Measurements from ENCODE around the gene SH3PXD2B. TPM values are rescaled to one million over a fixed set of nuclear protein-coding genes. Genes with fewer than 3 reads are reported as not detected.

Gene SH3PXD2B
- total and polyA plus RNA-seq, 2 of the 4 experiments (the other 2 are of a cell fraction) = 8.2 to 14.4 TPM

DNA sequence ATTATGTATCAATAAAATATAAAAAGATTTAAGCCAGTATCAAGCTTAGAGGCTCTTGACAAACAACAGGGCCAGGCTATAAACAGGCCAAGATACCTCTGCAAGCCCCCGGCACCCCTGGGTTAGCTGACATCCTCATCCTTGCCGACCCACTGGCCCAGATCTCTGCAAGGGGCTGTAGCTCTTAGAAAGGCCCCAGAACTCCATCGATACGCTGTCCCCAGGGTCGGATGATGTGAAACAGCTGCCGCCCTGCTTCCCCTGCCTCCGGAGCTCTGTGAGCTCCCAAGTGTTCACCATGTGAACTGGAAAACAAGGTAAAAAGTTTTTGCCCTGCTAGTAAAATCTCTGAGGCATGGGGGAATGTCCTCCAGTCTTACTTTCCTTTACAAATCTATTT is 20.1 kb downstream of the SH3PXD2B start:
- ChIA-PET CTCF (no interaction called here), POLR2A (ENCODE audit: unreplicated experiment) (no interaction called here)
- ATAC-seq (ENCODE audit: low read depth) (no peak), DNase-seq (no peak)
- H3K4me2 ChIP-seq (ENCODE audit: low read depth, low read length) = no peak overlapping the region
- H2AK9ac ChIP-seq (replicated peaks; ENCODE audit: low read depth, low read length, poor library complexity) = no peak overlapping the region
- H4K91ac ChIP-seq (ENCODE audit: insufficient read depth, low read depth, low read length) = no peak overlapping the region
- H2BK20ac ChIP-seq (ENCODE audit: low read depth, low read length) = no peak overlapping the region
- peaks cover 34 to 77% of the 10 kb centered on the region in 2 experiments for H3K79me1 ChIP-seq (ENCODE audit: low read depth in 1 of 2, low read length in 2 of 2)
- H3K27me3 ChIP-seq (ENCODE audit: control insufficient read depth, insufficient read depth, low read length) = no peaks in the 10 kb centered on the region
- no peak overlapping the region for H2BK120ac ChIP-seq (ENCODE audit: low read depth, low read length)
- no peak overlapping the region for H4K5ac ChIP-seq (ENCODE audit: low read depth, low read length)
- no peak overlapping the region for H2AFZ ChIP-seq (replicated peaks; ENCODE audit: low read length, poor library complexity)
- H2BK5ac ChIP-seq (ENCODE audit: low read depth, low read length, poor library complexity, severe bottlenecking) = no peak overlapping the region
- H3K23ac ChIP-seq (ENCODE audit: low read depth, low read length) = no peak overlapping the region
- no peak overlapping the region for H3K4me3 ChIP-seq (ENCODE audit: insufficient read depth, low read depth, low read length)
- H3K18ac ChIP-seq (ENCODE audit: low read depth, low read length) = no peak overlapping the region
- dilution Hi-C loops (cut with HindIII; ENCODE audit: low sequenced_read_pairs, unreplicated experiment) (no loop called here), intact Hi-C loops (cut with micrococcal nuclease) (no loop called here), in situ Hi-C loops (cut with MboI; ENCODE audit: low sequenced_read_pairs) (no loop called here)
- H3K56ac ChIP-seq (ENCODE audit: extremely low read depth, insufficient read depth, low read length) = no peak overlapping the region
- H3K9me1 ChIP-seq (ENCODE audit: insufficient read depth, low read length) = peaks cover 22% of the 10 kb centered on the region
- no peak overlapping the region for H3K14ac ChIP-seq (replicated peaks; ENCODE audit: low read depth, low read length)
- no peak overlapping the region for H3K9ac ChIP-seq (ENCODE audit: low read depth, low read length)
- H3K4me1 ChIP-seq (ENCODE audit: control insufficient read depth, insufficient read depth, low read length) = peaks cover 20% of the 10 kb centered on the region
- no TSS peak for BruUV-seq (replicated peaks)
- WGBS, 2 experiments (ENCODE audit: extremely low coverage in 2 of 2, insufficient read length in 1 of 2) = 40% methylated on average over 2 of the region's 7 CpGs; no CpG with 5 or more reads in 1 of the 2 experiments
- H4K20me1 ChIP-seq (ENCODE audit: insufficient read depth, low read length) = peaks cover 73% of the 10 kb centered on the region
- H4K8ac ChIP-seq (ENCODE audit: low read depth in 2 of 2, low read length in 2 of 2) = no peak overlapping the region
- no peak overlapping the region for H2BK15ac ChIP-seq (ENCODE audit: low read depth, low read length)
- H3K4ac ChIP-seq (ENCODE audit: low read depth, low read length) = no peak overlapping the region
- H3K9me3 ChIP-seq (ENCODE audit: control insufficient read depth, insufficient read depth, low read length) = no peaks in the 10 kb centered on the region
- H2AK5ac ChIP-seq (ENCODE audit: low read depth, low read length) = no peak overlapping the region
- TF ChIP-seq NFE2L2 (IDR thresholded peaks at IDR 0.05; ENCODE audit: low read depth, low read length) (no peak), RFX5 (IDR thresholded peaks at IDR 0.05; ENCODE audit: low read depth, low read length) (no peak), FOS (IDR thresholded peaks at IDR 0.05; ENCODE audit: low read depth, low read length) (no peak), MAZ (IDR thresholded peaks at IDR 0.05; ENCODE audit: borderline replicate concordance, low read depth, low read length) (no peak), CHD1 (IDR thresholded peaks at IDR 0.05; ENCODE audit: low read depth, low read length) (no peak)
- no peak overlapping the region for H3K27ac ChIP-seq (ENCODE audit: insufficient read depth, low read length)
- peaks cover 12% of the 10 kb centered on the region for H3K36me3 ChIP-seq (ENCODE audit: control insufficient read depth, insufficient read depth, low read length)

Data from IMR-90 (cell line).